HCT116 (cell line): ENCODE results near the gene GALNT18. TPM values are rescaled to one million over a fixed set of nuclear protein-coding genes. Genes with fewer than 3 reads are reported as not detected.

Experiments used
- ATAC-seq: fragments of 200-7000 bp; cut with Tn5 transposase; 2 replicates; pipeline ENCODE4 v1.9.1; 2020; ENCODE audit warnings: mild to moderate bottlenecking, moderate library complexity
- BruUV-seq: library from RNA; stranded (reverse); fragments of 400-500 nt; replicated peaks from 2 replicates; lab custom pipeline; 2021; lab: Mats Ljungman, UMichigan
- CTCF ChIA-PET: fragments of 300-600 bp; sonication (Branson Sonifier 250); formaldehyde crosslinking; loops from one replicate; lab custom pipeline; 2021; ENCODE audit warnings: antibody characterized with exemption; lab: Charles Lee
- POLR2A ChIA-PET: fragments of 300-600, 350-600 bp; sonication (Branson Sonifier 250); formaldehyde crosslinking; loops from one replicate; lab custom pipeline; 2021; ENCODE audit warnings: antibody characterized with exemption; lab: Charles Lee
- RAD21 ChIA-PET, 2 experiments: fragments of 300-600 bp; sonication (Branson Sonifier 250); formaldehyde crosslinking; loops; one replicate each; lab custom pipeline; 2023; ENCODE audit warnings: low total read pairs in 2 of 2; ENCODE audit not compliant: uncharacterized antibody in 2 of 2, unreplicated experiment in 2 of 2, low non-redundant PET in 1 of 2; lab: Charles Lee
- DNase-seq: peaks from one replicate; pipeline ENCODE4 v3.0.0-alpha.2; 2010; ENCODE audit warnings: low read depth, low spot score
- H2AFZ ChIP-seq: fragments of 200-600 bp; shearing (Covaris generic), sonication (generic); 2 replicates; pipeline ENCODE4 v1.6.1; 2017; ENCODE audit warnings: low read depth, mixed run types, mixed read lengths, antibody characterized with exemption, low read length; ENCODE audit not compliant: poor library complexity, severe bottlenecking
- H3K27ac ChIP-seq: 2 replicates; pipeline ENCODE4 v1.5.1; 2012; ENCODE audit warnings: low read depth, low read length
- H3K27me3 ChIP-seq: fragments of 200-600 bp; sonication (generic); 2 replicates; pipeline ENCODE4 v1.6.1; 2016; ENCODE audit warnings: mixed run types, low read length, mixed read lengths; ENCODE audit not compliant: insufficient read depth
- H3K36me3 ChIP-seq, 2 experiments: fragments of 200-500 bp in 1 of 2; fragments of 200-600 bp in 1 of 2; sonication (Bioruptor generic) in 1 of 2; sonication (generic) in 1 of 2; 2 replicates each; pipeline versions ENCODE4 v1.5.1 to v1.6.1; 2014 to 2016; ENCODE audit warnings: low read length in 2 of 2, inconsistent platforms in 1 of 2, mixed read lengths in 1 of 2, mixed run types in 1 of 2; ENCODE audit not compliant: insufficient read depth in 2 of 2, control insufficient read depth in 1 of 2
- H3K4me1 ChIP-seq, 2 experiments: fragments of 200-600 bp in 1 of 2; sonication (generic) in 1 of 2; 2 replicates each; pipeline versions ENCODE4 v1.5.1 to v1.6.1; 2012 to 2017; ENCODE audit warnings: low read length in 2 of 2, inconsistent platforms in 1 of 2, mild to moderate bottlenecking in 1 of 2, mixed read lengths in 1 of 2, mixed run types in 1 of 2, moderate library complexity in 1 of 2; ENCODE audit not compliant: insufficient read depth in 2 of 2, control insufficient read depth in 1 of 2
- H3K4me2 ChIP-seq: fragments of 200-600 bp; sonication (generic); 2 replicates; pipeline ENCODE4 v1.6.1; 2017; ENCODE audit warnings: mixed run types, low read length, mixed read lengths
- H3K4me3 ChIP-seq, 2 experiments: fragments of 200-600 bp in 1 of 2; sonication (generic) in 1 of 2; replicated peaks in 1 of 2; 2 replicates each; pipeline ENCODE4 v1.5.1; 2011 to 2016; ENCODE audit warnings: low read length in 2 of 2, control low read depth in 1 of 2, low read depth in 1 of 2, mild to moderate bottlenecking in 1 of 2, mixed read lengths in 1 of 2, mixed run types in 1 of 2
- H3K79me2 ChIP-seq: fragments of 200-600 bp; sonication (generic); 2 replicates; pipeline ENCODE4 v1.6.1; 2017; ENCODE audit warnings: mild to moderate bottlenecking, mixed run types, low read length, moderate library complexity, mixed read lengths; ENCODE audit not compliant: insufficient read depth
- H3K9ac ChIP-seq: fragments of 200-600 bp; sonication (generic); 2 replicates; pipeline ENCODE4 v1.6.1; 2016; ENCODE audit warnings: low read length, mixed read lengths
- H3K9me2 ChIP-seq: fragments of 200-600 bp; sonication (generic), shearing (Covaris generic); 2 replicates; pipeline ENCODE4 v1.6.1; 2017; ENCODE audit warnings: mixed run types, mild to moderate bottlenecking, moderate library complexity; ENCODE audit not compliant: insufficient read depth
- H3K9me3 ChIP-seq, 2 experiments: fragments of 200-500 bp in 1 of 2; fragments of 200-600 bp in 1 of 2; sonication (Bioruptor generic) in 1 of 2; sonication (generic) in 1 of 2; 2 replicates each; pipeline ENCODE4 v1.6.1; 2014 to 2017; ENCODE audit warnings: low read length in 2 of 2, mixed read lengths in 2 of 2, inconsistent platforms in 1 of 2, low read depth in 1 of 2, mild to moderate bottlenecking in 1 of 2, mixed run types in 1 of 2, moderate library complexity in 1 of 2; ENCODE audit not compliant: control insufficient read depth in 1 of 2, insufficient read depth in 1 of 2
- H4K20me1 ChIP-seq: fragments of 200-600 bp; sonication (generic), shearing (Covaris generic); 2 replicates; pipeline ENCODE4 v1.6.1; 2017; ENCODE audit warnings: mixed run types, mild to moderate bottlenecking, moderate library complexity; ENCODE audit not compliant: insufficient read depth
- ATF3 ChIP-seq: IDR thresholded peaks from 2 replicates; pipeline ENCODE4 v1.6.1; 2012
- CEBPB ChIP-seq: IDR thresholded peaks from 2 replicates; pipeline ENCODE4 v1.6.1; 2012; ENCODE audit warnings: low read depth
- ELF1 ChIP-seq: IDR thresholded peaks from 2 replicates; pipeline ENCODE4 v1.6.1; 2012; ENCODE audit warnings: low read depth, borderline replicate concordance
- MAX ChIP-seq: IDR thresholded peaks from 2 replicates; pipeline ENCODE4 v1.6.1; 2012
- POLR2A ChIP-seq: IDR thresholded peaks from 2 replicates; pipeline ENCODE4 v1.7.0; 2011; ENCODE audit warnings: borderline replicate concordance; ENCODE audit not compliant: insufficient read depth, insufficient read length; ENCODE audit errors: extremely low read depth
- SP1 ChIP-seq: IDR thresholded peaks from 2 replicates; pipeline ENCODE4 v1.6.1; 2012; ENCODE audit warnings: low read depth
- ZFX ChIP-seq: fragments of 450-650 bp; IDR thresholded peaks from 2 replicates; pipeline ENCODE4 v1.6.1; 2017
- intact Hi-C: fragments of 100-400 bp; cut with micrococcal nuclease; formaldehyde crosslinking; loops from 2 replicates; pipeline ENCODE4 v1.10.0; 2022
- total RNA-seq: library from RNA; stranded (reverse); gene quantifications from one replicate; pipeline ENCODE4 v1.2.1, GENCODE V29; 2021; ENCODE audit not compliant: unreplicated experiment
- TF ChIP-seq, protein P1 (sequence below): IDR thresholded peaks from 2 replicates; pipeline ENCODE4 v1.6.1; 2011; ENCODE audit warnings: mild to moderate bottlenecking, low read length, moderate library complexity; ENCODE audit not compliant: insufficient replicate concordance; ENCODE audit errors: extremely low read depth

The GALNT18 gene
- total RNA-seq, 1 experiment from 2014 or later = 19.9 TPM

DNA sequence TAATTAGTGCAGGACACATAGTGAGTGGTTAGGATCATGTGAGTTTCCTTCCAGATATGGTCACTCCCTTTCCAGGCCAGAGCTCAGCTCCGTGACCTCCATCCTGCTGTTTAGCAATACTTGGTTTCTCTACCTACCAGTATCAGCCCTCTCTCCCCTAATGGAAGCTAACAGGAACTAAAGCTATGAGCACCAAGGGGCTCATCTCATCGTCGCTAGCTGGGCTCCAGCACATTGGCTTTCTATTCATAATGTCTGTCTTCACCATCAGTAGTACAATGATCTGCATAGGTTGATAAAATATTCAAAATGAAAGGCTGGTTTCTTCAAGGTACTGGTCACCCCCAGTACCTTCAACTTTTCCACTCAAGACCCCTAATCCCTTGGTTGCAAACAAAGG, 2.4 kb upstream of the GALNT18 start:
- RAD21 ChIA-PET = no interaction called here
- CTCF ChIA-PET = no interaction called here

More for the DNA sequence above, 2.4 kb upstream of the GALNT18 start:
- no peak for DNase-seq
- H3K9ac ChIP-seq = no peak overlapping the region
- intact Hi-C loops = loop anchor here (5.0 to 10.0 kb wide), 2 partner anchors 589 to 692 kb away; no protein-coding TSS in a partner anchor
- TF ChIP-seq ATF3 (no peak), ZFX (no peak), POLR2A (no peak), SP1 (no peak), ELF1 (no peak), MAX (no peak), CEBPB (no peak)
- TF ChIP-seq, protein P1, sequence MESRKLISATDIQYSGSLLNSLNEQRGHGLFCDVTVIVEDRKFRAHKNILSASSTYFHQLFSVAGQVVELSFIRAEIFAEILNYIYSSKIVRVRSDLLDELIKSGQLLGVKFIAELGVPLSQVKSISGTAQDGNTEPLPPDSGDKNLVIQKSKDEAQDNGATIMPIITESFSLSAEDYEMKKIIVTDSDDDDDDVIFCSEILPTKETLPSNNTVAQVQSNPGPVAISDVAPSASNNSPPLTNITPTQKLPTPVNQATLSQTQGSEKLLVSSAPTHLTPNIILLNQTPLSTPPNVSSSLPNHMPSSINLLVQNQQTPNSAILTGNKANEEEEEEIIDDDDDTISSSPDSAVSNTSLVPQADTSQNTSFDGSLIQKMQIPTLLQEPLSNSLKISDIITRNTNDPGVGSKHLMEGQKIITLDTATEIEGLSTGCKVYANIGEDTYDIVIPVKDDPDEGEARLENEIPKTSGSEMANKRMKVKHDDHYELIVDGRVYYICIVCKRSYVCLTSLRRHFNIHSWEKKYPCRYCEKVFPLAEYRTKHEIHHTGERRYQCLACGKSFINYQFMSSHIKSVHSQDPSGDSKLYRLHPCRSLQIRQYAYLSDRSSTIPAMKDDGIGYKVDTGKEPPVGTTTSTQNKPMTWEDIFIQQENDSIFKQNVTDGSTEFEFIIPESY = no peak
- TF ChIP-seq, all 23 proteins: peak for 0
- H3K9me2 ChIP-seq = no peaks in the 10 kb centered on the region
- no peaks in the 10 kb centered on the region for H3K9me3 ChIP-seq
- no peak overlapping the region for H3K4me3 ChIP-seq
- H3K36me3 ChIP-seq = no peaks in the 10 kb centered on the region
- H2AFZ ChIP-seq = no peak overlapping the region
- BruUV-seq = no TSS peak
- POLR2A ChIA-PET = no interaction called here
- no peak overlapping the region for H3K4me2 ChIP-seq
- no peak overlapping the region for H3K27ac ChIP-seq
- no peaks in the 10 kb centered on the region for H4K20me1 ChIP-seq
- no peak for ATAC-seq
- no peaks in the 10 kb centered on the region for H3K27me3 ChIP-seq
- peaks cover 9% of the 10 kb centered on the region; the same call in 1 of the 2 replicates for H3K79me2 ChIP-seq
- H3K4me1 ChIP-seq = peaks cover 13 to 19% of the 10 kb centered on the region in 2 experiments; a peak in 3 of 4 replicates
